K562 (cell line): ENCODE data around the gene TLR5. TPM values are rescaled to one million over a fixed set of nuclear protein-coding genes. Genes with fewer than 3 reads are reported as not detected.

ENCODE experiments used
- CGGBP1 ChIP-seq: fragments of 250-450 bp; sonication (Bioruptor Pico); IDR thresholded peaks from 2 replicates; pipeline ENCODE4 v1.9.0; 2021; ENCODE audit warnings: mild to moderate bottlenecking
- DEAF1 ChIP-seq: fragments of 450-650 bp; formaldehyde crosslinking; IDR thresholded peaks from 2 replicates; pipeline ENCODE4 v1.4.0; 2020; ENCODE audit warnings: mild to moderate bottlenecking, moderate library complexity
- EHMT2 ChIP-seq: fragments of 450-650 bp; IDR thresholded peaks from 2 replicates; pipeline ENCODE4 v1.6.1; 2018; ENCODE audit warnings: antibody characterized with exemption
- ESRRB ChIP-seq: fragments of 250-450 bp; sonication (Bioruptor Pico); IDR thresholded peaks from 2 replicates; pipeline ENCODE4 v1.5.0; 2020; ENCODE audit warnings: mild to moderate bottlenecking, moderate library complexity, borderline replicate concordance
- ETV5 ChIP-seq: sonication (generic); formaldehyde crosslinking; IDR thresholded peaks from 2 replicates; pipeline ENCODE4 v1.4.0; 2020; ENCODE audit warnings: low read depth, mild to moderate bottlenecking, missing genetic modification reagents
- FOXJ2 ChIP-seq: fragments of 200-800 bp; sonication (Bioruptor generic); IDR thresholded peaks from 2 replicates; pipeline ENCODE4 v1.6.1; 2016; ENCODE audit warnings: missing genetic modification characterization, missing compliant biosample characterization
- GATA2 ChIP-seq: sonication (generic); formaldehyde crosslinking; IDR thresholded peaks from 2 replicates; pipeline ENCODE4 v1.4.0; 2020; ENCODE audit warnings: mild to moderate bottlenecking, missing genetic modification reagents
- HMGN3 ChIP-seq: IDR thresholded peaks from 2 replicates; pipeline ENCODE4 v1.6.1; 2011; ENCODE audit warnings: borderline replicate concordance, low read depth, mild to moderate bottlenecking, mixed read lengths, low read length; ENCODE audit not compliant: insufficient read length; ENCODE audit errors: extremely low read depth
- TFAP4 ChIP-seq: sonication (generic); formaldehyde crosslinking; IDR thresholded peaks from 2 replicates; pipeline ENCODE4 v1.8.0; 2022; ENCODE audit warnings: missing genetic modification reagents, mild to moderate bottlenecking, moderate library complexity, borderline replicate concordance
- ZNF121 ChIP-seq: sonication (generic); formaldehyde crosslinking; conservative IDR thresholded peaks from 2 replicates; pipeline ENCODE4 v1.8.0; 2022; ENCODE audit warnings: missing genetic modification reagents
- ZNF318 ChIP-seq, 2 experiments: fragments of 450-650 bp; IDR thresholded peaks; 2 replicates each; pipeline ENCODE4 v1.6.1; 2016; ENCODE audit warnings: mild to moderate bottlenecking in 2 of 2, borderline replicate concordance in 1 of 2, low read depth in 1 of 2, moderate library complexity in 1 of 2
- ZNF324 ChIP-seq: fragments of 250-450 bp; sonication (Bioruptor Pico); IDR thresholded peaks from 2 replicates; pipeline ENCODE4 v1.4.0; 2020; ENCODE audit warnings: mild to moderate bottlenecking
- ZNF639 ChIP-seq, 2 experiments: fragments of 200-800 bp in 1 of 2; sonication (Bioruptor generic) in 1 of 2; sonication (generic) in 1 of 2; formaldehyde crosslinking in 1 of 2; IDR thresholded peaks in 1 of 2; conservative IDR thresholded peaks in 1 of 2; 2 replicates each; pipeline versions ENCODE4 v1.5.0 to v1.6.1; 2016 to 2020; ENCODE audit warnings: missing compliant biosample characterization in 1 of 2, missing genetic modification characterization in 1 of 2, missing genetic modification reagents in 1 of 2
- polyA plus RNA-seq, 8 experiments: library from polyadenylated mRNA; depleted of rRNA in 4 of 8; stranded (reverse) in 5 of 8; unstranded in 3 of 8; fragments of >200 nt; fragmentation: Nextera tagmentation in 2 of 8; fragmentation: Illumina TruSeq in 1 of 8; extraction: Ambion mirVana in 2 of 8; extraction: Trizol in 1 of 8; gene quantifications; 2 replicates each; pipeline versions ENCODE4 v1.2.1 to v1.2.3, GENCODE V29; 2011 to 2014; ENCODE audit warnings: inconsistent platforms in 1 of 8, missing spikeins in 1 of 8
- total RNA-seq, 7 experiments: library from RNA; depleted of rRNA in 6 of 7; stranded (reverse); fragments of >200 nt in 6 of 7; fragmentation: Illumina TruSeq in 2 of 7; extraction: Trizol in 2 of 7; gene quantifications; 2 replicates each; pipeline versions ENCODE4 v1.2.1 to v1.2.3, GENCODE V29; 2011 to 2021; ENCODE audit warnings: low replicate concordance in 1 of 7

TLR5 gene
- total and polyA plus RNA-seq, 9 of the 15 experiments (the other 6 are each of a cell fraction or from before 2014, with no cell fraction given) = 0.93 to 7.4 (median 1.9) TPM

- no peak for TF ChIP-seq ZNF318 (IDR thresholded peaks at IDR 0.05; ENCODE audit: borderline replicate concordance in 1 of 2, low read depth in 1 of 2)
- TF ChIP-seq HMGN3 = peak; percentile 80
- no peak for TF ChIP-seq ETV5
- TF ChIP-seq ESRRB = 0 out of 2 replicates have a peak, but pooled peaks have one; percentile 51
- TF ChIP-seq DEAF1 (CRISPR knock-in tag) = no peak
- TF ChIP-seq CGGBP1 (CRISPR knock-in tag) = no peak
- TF ChIP-seq GATA2 (CRISPR knock-in tag) = no peak; the same call in 1 of the 2 replicates
- TF ChIP-seq ZNF121 = peak; percentile 51
- TF ChIP-seq FOXJ2 (tag) = no peak
- no peak for TF ChIP-seq EHMT2
- TF ChIP-seq ZNF324 (CRISPR knock-in tag) = no peak
- peak in 1 of 2 experiments; percentile 19; a peak in 2 of 4 replicates for TF ChIP-seq ZNF639 (CRISPR knock-in tag; conservative IDR thresholded peaks at IDR 0.05 in 1 of 2, IDR thresholded peaks at IDR 0.05 in 1 of 2)
- peak; percentile 90 for TF ChIP-seq TFAP4
Measured at GRCh38 chr1:223142795-223143536, at the start of gene TLR5 (continued).
